Prostate gland (tissue), 2 donors: ENCODE measurements around the gene TMEM150C.

Source experiments
- POLR2AphosphoS5 ChIP-seq: sonication (generic); formaldehyde crosslinking; IDR thresholded peaks from one replicate; pipeline ENCODE4 v1.6.1; 2017; ENCODE audit warnings: antibody characterized with exemption
- TF ChIP-seq, protein P1 (sequence below), 4 experiments: fragments of 200-600 bp in 2 of 4; fragments of 450-650 bp in 2 of 4; sonication (generic) in 2 of 4; IDR thresholded peaks; 1 replicate in 3 of 4; 2 replicates in 1 of 4; pipeline ENCODE4 v1.5.1; 2016 to 2019; ENCODE audit warnings: antibody characterized with exemption in 4 of 4, mild to moderate bottlenecking in 2 of 4, moderate library complexity in 2 of 4

- TF ChIP-seq, protein P1, sequence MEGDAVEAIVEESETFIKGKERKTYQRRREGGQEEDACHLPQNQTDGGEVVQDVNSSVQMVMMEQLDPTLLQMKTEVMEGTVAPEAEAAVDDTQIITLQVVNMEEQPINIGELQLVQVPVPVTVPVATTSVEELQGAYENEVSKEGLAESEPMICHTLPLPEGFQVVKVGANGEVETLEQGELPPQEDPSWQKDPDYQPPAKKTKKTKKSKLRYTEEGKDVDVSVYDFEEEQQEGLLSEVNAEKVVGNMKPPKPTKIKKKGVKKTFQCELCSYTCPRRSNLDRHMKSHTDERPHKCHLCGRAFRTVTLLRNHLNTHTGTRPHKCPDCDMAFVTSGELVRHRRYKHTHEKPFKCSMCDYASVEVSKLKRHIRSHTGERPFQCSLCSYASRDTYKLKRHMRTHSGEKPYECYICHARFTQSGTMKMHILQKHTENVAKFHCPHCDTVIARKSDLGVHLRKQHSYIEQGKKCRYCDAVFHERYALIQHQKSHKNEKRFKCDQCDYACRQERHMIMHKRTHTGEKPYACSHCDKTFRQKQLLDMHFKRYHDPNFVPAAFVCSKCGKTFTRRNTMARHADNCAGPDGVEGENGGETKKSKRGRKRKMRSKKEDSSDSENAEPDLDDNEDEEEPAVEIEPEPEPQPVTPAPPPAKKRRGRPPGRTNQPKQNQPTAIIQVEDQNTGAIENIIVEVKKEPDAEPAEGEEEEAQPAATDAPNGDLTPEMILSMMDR (IDR thresholded peaks at IDR 0.05), result no peak
- TF ChIP-seq POLR2AphosphoS5, result no peak
These were observed 5.7 kb upstream of the TMEM150C start for GRCh38 chr4:82567444-82567843.
